Pons (tissue), 1 donor: Measurements from ENCODE around the gene SASH3.

Experiments used
- DNase-seq: peaks from one replicate; pipeline ENCODE4 v3.0.0-alpha.2; 2016; ENCODE audit warnings: low spot score

The SASH3 gene

GRCh38 chrX:129808829-129809796, 29.4 kb downstream of the SASH3 start:
- DNase-seq: no peak

GRCh38 chrX:129813662-129814368, 34.1 kb downstream of the SASH3 start:
- DNase-seq: no peak

GRCh38 chrX:129818123-129818522, 38.4 kb downstream of the SASH3 start:
- DNase-seq: no peak

GRCh38 chrX:129823115-129823514, 43.4 kb downstream of the SASH3 start:
- no peak for DNase-seq

- DNase-seq: no peak
Observed at GRCh38 chrX:129823522-129823921, 43.8 kb downstream of the SASH3 start.

- DNase-seq: no peak
Observed at GRCh38 chrX:129824620-129825019, 44.9 kb downstream of the SASH3 start.

GRCh38 chrX:129825746-129826505, 46.2 kb downstream of the SASH3 start:
- DNase-seq: no peak

GRCh38 chrX:129830494-129830893, 50.7 kb downstream of the SASH3 start:
- DNase-seq: no peak

- DNase-seq: peak; percentile 94
Observed at GRCh38 chrX:129831091-129831885, 51.5 kb downstream of the SASH3 start.

GRCh38 chrX:129833153-129833990, 53.6 kb downstream of the SASH3 start:
- no peak for DNase-seq

GRCh38 chrX:129836827-129837226, 57.1 kb downstream of the SASH3 start:
- DNase-seq: no peak

- no peak for DNase-seq
Observed at GRCh38 chrX:129840344-129840743, 60.6 kb downstream of the SASH3 start.

- no peak for DNase-seq
Observed at GRCh38 chrX:129842510-129843208, 62.9 kb downstream of the SASH3 start.

- no peak for DNase-seq
Observed at GRCh38 chrX:129843209-129843458, 63.4 kb downstream of the SASH3 start.

- peak; percentile 91 for DNase-seq
Observed at GRCh38 chrX:129843459-129844306, 63.9 kb downstream of the SASH3 start, which contains the start of gene ZDHHC9. TSS of gene ZDHHC9 (minus strand) at chrX:129843886. CDS start at chrX:129841945, 1,941 bp downstream.
